ENCODE data around the gene SLC43A2. TPM values are rescaled to one million over a fixed set of nuclear protein-coding genes. Genes with fewer than 3 reads are reported as not detected.
A peak's percentile ranks its signal among the peaks of the same experiment; 100 is the strongest.

SLC43A2 gene
- total RNA-seq, 1 experiment from 2014 or later: 11.0 TPM

DNA sequence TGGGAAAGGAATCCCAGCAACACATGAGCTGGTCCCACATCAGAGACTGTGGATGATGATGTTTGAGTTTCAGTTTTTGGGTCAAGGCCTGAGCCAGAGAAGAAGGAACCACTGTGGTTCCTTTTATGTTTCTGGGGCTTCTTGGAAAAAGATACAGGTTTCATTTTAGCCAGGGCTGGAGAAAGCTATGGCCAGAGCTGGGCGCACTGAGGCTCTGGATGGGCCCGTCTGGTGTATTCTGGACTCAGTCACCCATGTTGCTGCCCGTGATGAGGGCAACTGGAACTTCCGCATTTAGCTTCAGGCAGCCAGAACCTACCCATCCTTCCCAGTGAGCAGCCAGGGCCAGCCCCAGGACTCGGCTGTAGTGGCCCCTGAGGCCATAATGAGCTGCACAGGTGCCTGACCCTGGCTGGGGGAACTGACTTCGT is 51.0 kb downstream of the SLC43A2 start:
- Mint-ChIP-seq H3K27me3 (ENCODE audit: low read depth) (no peaks in the 10 kb centered on the region), H3K36me3 (no peaks in the 10 kb centered on the region), H3K4me3 (no peak overlapping the region), H3K9me3 (no peaks in the 10 kb centered on the region), H3K4me1 (peaks cover 29% of the 10 kb centered on the region), H3K27ac (peak overlapping the region; percentile 83)
- no peak for DNase-seq (ENCODE audit: low spot score)
- TF ChIP-seq, protein P1, sequence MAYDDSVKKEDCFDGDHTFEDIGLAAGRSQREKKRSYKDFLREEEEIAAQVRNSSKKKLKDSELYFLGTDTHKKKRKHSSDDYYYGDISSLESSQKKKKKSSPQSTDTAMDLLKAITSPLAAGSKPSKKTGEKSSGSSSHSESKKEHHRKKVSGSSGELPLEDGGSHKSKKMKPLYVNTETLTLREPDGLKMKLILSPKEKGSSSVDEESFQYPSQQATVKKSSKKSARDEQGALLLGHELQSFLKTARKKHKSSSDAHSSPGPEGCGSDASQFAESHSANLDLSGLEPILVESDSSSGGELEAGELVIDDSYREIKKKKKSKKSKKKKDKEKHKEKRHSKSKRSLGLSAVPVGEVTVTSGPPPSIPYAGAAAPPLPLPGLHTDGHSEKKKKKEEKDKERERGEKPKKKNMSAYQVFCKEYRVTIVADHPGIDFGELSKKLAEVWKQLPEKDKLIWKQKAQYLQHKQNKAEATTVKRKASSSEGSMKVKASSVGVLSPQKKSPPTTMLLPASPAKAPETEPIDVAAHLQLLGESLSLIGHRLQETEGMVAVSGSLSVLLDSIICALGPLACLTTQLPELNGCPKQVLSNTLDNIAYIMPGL (CRISPR knock-in tag; IDR thresholded peaks at IDR 0.05): 0 out of 2 replicates have a peak, but pooled peaks have one; percentile 25
- TF ChIP-seq NFE2L1 (CRISPR knock-in tag; IDR thresholded peaks at IDR 0.05): no peak
- TF ChIP-seq SP1 (CRISPR knock-in tag; conservative IDR thresholded peaks at IDR 0.05): no peak
- TF ChIP-seq, protein P2, sequence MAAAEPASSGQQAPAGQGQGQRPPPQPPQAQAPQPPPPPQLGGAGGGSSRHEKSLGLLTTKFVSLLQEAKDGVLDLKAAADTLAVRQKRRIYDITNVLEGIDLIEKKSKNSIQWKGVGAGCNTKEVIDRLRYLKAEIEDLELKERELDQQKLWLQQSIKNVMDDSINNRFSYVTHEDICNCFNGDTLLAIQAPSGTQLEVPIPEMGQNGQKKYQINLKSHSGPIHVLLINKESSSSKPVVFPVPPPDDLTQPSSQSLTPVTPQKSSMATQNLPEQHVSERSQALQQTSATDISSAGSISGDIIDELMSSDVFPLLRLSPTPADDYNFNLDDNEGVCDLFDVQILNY (CRISPR knock-in tag; IDR thresholded peaks at IDR 0.05): no peak
- TF ChIP-seq STAT6 (CRISPR knock-in tag; conservative IDR thresholded peaks at IDR 0.05; ENCODE audit: low read depth): no peak
- no peak for TF ChIP-seq NFYB (CRISPR knock-in tag; conservative IDR thresholded peaks at IDR 0.05; ENCODE audit: low read depth)
- ChIA-PET CTCF (interaction anchor here (0.6 to 7.9 kb wide), 4 partner anchors 8 to 252 kb away, joined by 4 to 240 read pairs (median 68); partner anchors contain the start of genes RILP, RPA1, SCARF1 and SLC43A2), POLR2A (no interaction called here)
- ATAC-seq: no peak

DNA sequence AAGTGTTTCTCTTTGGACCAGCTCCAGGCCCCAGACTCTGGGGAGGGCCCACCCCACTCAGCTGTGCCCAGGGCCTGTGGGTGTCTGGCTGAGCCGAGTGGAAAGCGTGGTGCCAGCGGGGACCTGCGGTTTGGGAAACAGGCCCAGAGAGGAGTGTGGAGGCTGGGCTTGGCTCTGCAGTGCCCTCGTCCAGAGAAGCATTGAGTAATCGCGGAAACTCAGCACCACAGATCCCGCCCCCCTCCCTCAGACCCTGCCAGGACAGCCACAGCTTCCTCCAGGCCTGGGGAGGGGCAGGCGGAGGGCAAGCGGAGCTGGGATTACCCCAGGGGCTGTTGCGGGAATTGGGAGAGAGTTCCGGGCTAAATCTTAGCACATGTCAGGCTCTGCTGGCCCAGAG is 51.5 kb downstream of the SLC43A2 start:
- ATAC-seq: peak; percentile 41
- CTCF ChIA-PET: interaction anchor here (0.7 to 7.9 kb wide), 4 partner anchors 9 to 139 kb away, joined by 3 to 240 read pairs (median 68); partner anchors contain the start of genes RILP, SCARF1 and SLC43A2

More for the DNA sequence above, 51.5 kb downstream of the SLC43A2 start:
- Mint-ChIP-seq H3K27ac (peak overlapping the region; percentile 83; the same call in 1 of the 2 replicates), H3K4me1 (peaks cover 29% of the 10 kb centered on the region), H3K36me3 (no peaks in the 10 kb centered on the region), H3K9me3 (no peaks in the 10 kb centered on the region), H3K27me3 (ENCODE audit: low read depth) (no peaks in the 10 kb centered on the region), H3K4me3 (no peak overlapping the region)
- no peak for DNase-seq (ENCODE audit: low spot score)
- POLR2A ChIA-PET: interaction anchor here (1.2 kb wide), 1 partner anchor 10 kb away, joined by 8 read pairs; no protein-coding TSS in a partner anchor
- TF ChIP-seq SMAD3 (CRISPR knock-in tag; IDR thresholded peaks at IDR 0.05; ENCODE audit: borderline replicate concordance): no peak
- TF ChIP-seq ZNF219 (CRISPR knock-in tag; IDR thresholded peaks at IDR 0.05; ENCODE audit: borderline replicate concordance): no peak
- TF ChIP-seq TEAD4 (CRISPR knock-in tag; IDR thresholded peaks at IDR 0.05): no peak
- no peak for TF ChIP-seq HMGA2 (CRISPR knock-in tag; IDR thresholded peaks at IDR 0.05)
- no peak for TF ChIP-seq ZNF263 (CRISPR knock-in tag; IDR thresholded peaks at IDR 0.05; ENCODE audit: low read depth)
- TF ChIP-seq ATF2 (CRISPR knock-in tag; IDR thresholded peaks at IDR 0.05; ENCODE audit: borderline replicate concordance, low read depth): no peak
- 0 out of 2 replicates have a peak, but pooled peaks have one; percentile 46 for TF ChIP-seq ZNF138 (CRISPR knock-in tag; conservative IDR thresholded peaks at IDR 0.05)
- TF ChIP-seq E2F1 (CRISPR knock-in tag; IDR thresholded peaks at IDR 0.05): no peak
